ENCODE measurements around the gene IFRD1. TPM values are rescaled to one million over a fixed set of nuclear protein-coding genes. Genes with fewer than 3 reads are reported as not detected.

The IFRD1 gene
- total and polyA plus RNA-seq, 8 donors: 44.7 to 141 (median 72.6) TPM

DNA sequence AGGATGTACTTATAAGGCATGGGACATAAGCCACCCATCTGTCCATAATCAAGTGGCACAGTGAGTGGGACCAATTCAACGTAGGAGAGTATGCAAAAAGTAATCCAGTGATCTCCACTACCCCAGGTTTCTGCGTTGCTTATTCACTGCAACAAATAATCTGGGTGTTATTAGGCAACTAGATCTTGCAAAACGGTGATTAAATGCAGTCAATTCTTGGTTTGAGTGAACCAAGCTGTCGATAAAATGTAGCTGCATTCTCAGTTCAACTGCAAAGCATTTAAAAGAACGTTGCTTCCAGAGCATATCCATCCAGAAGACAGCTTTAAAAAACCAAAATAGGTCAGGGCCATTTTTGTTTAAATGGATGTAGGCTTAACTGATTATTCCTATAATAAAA lies 35.5 kb downstream of the IFRD1 start:
- intact Hi-C loops (cut with DNase I): loop anchor here in 1 of 3 donors (10.0 kb wide), 1 partner anchor 741 kb away; no protein-coding TSS in a partner anchor
- DNase-seq (no peak), ATAC-seq (no peak), FAIRE-seq (no peak)
- WGBS, 2 donors: 90 to 93% methylated on average over 5 of the region's 5 CpGs
- H3K27me3 ChIP-seq: no peaks in the 10 kb centered on the region
- no peaks in the 10 kb centered on the region for H3K36me3 ChIP-seq
- H3K27ac ChIP-seq: no peak overlapping the region
- no peaks in the 10 kb centered on the region for H3K9me3 ChIP-seq
- TF ChIP-seq CTCF (IDR thresholded peaks at IDR 0.05): no peak
- H3K4me1 ChIP-seq: peaks cover 0 to 21% (median 0%) of the 10 kb centered on the region in 3 donors
- H3K4me3 ChIP-seq: no peak overlapping the region

DNA sequence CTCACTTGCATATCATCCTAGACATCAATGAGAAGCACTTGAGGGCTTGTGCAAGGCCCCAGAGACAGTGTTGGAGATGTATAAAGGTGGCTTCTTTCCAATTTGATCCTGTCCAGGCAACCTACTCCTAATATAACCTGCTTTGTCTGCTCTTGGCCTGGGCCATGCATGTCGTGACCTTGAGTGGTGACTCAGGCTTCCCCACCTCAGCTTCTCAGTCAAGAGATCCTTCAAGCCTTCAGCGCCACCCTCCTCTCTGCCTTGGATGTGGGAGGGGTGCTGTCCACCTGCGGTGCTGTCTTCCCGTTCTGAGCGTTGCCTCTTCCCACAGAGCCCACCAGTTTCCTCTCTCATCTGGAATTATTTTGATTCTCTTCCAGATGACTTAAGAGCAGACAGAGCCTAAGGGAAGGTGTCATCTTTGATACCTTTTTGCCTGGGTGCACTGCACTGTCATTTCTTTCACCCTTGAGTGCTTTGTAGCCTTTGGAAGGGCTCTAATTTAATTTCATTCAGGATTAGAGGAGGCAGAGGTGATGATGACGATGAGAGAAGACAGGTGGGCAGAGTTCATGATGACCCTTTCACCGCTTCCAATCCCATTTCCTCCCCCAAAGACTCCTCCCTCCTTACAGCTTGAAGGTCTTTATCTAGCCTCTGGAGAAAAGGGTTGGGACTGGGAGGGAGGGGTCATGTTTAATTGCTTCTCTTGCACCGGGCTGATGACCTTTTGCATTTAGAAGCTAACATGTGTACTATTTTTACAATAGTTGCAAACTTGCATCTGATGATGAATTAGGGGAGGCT lies 37.4 kb downstream of the IFRD1 start:
- FAIRE-seq (no peak), DNase-seq (no peak), ATAC-seq (peak in 1 of 4 donors; percentile 11)
- intact Hi-C loops (cut with DNase I): loop anchor here in 1 of 3 donors (10.0 kb wide), 1 partner anchor 743 kb away; no protein-coding TSS in a partner anchor
- Histone ChIP-seq H3K27ac (no peak overlapping the region), H3K27me3 (no peaks in the 10 kb centered on the region), H3K4me1 (peaks cover 0 to 3% (median 0%) of the 10 kb centered on the region in 3 donors), H3K36me3 (no peaks in the 10 kb centered on the region), H3K9me3 (no peaks in the 10 kb centered on the region), H3K4me3 (no peak overlapping the region)
- TF ChIP-seq CTCF (IDR thresholded peaks at IDR 0.05): no peak
- 93 to 96% methylated on average over 8 of the region's 8 CpGs for WGBS, 2 donors

DNA sequence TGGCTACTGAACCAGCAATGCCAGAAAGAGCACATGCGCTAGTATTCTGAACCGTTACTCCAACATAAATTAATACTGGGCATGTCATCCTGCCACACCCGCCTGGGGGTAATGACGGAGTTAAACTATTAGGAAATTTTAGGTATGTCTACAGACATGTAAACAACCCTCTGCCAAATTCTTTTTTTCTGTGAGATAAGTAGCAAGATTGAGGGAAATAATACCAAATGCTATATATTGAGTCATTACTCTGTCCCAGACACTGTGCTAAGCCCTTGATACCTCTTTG lies 37.9 kb downstream of the IFRD1 start:
- Histone ChIP-seq H3K9me3 (no peaks in the 10 kb centered on the region), H3K4me3 (no peak overlapping the region), H3K27ac (no peak overlapping the region), H3K27me3 (no peaks in the 10 kb centered on the region), H3K36me3 (no peaks in the 10 kb centered on the region), H3K4me1 (no peaks in the 10 kb centered on the region)
- ATAC-seq: no peak
- intact Hi-C loops (cut with DNase I): loop anchor here in 1 of 3 donors (10.0 kb wide), 1 partner anchor 743 kb away; no protein-coding TSS in a partner anchor
- FAIRE-seq: no peak
- no peak for TF ChIP-seq CTCF (IDR thresholded peaks at IDR 0.05)
- no peak for DNase-seq
- 95 to 96% methylated on average over 4 of the region's 4 CpGs for WGBS, 2 donors

DNA sequence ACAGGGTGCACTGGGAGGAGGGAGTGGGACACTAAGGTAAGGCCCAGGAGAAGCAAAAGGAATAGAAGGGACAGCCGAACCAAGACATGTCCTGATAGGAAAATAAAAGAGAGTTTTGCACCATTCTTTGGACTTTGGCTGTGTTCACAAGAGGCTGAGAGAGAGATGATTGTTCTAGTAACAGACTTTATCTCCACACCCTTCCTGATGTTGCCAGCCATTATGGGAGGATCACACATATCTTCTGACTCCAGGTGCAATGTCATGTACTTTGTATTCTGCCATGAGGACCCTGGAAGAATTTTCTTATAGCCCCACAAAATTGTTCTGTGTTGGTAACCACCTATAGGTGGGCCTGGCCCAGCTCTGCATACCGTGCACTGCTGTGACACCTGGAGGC lies 41.9 kb downstream of the IFRD1 start:
- FAIRE-seq (no peak), DNase-seq (no peak), ATAC-seq (no peak)
- 77 to 85% methylated on average over 2 of the region's 2 CpGs for WGBS, 2 donors
- Histone ChIP-seq H3K27ac (no peak overlapping the region), H3K36me3 (no peaks in the 10 kb centered on the region), H3K4me1 (no peaks in the 10 kb centered on the region), H3K9me3 (no peaks in the 10 kb centered on the region), H3K27me3 (no peaks in the 10 kb centered on the region), H3K4me3 (no peak overlapping the region)
- TF ChIP-seq CTCF (IDR thresholded peaks at IDR 0.05): no peak
- intact Hi-C loops (cut with DNase I): loop anchor here in 1 of 3 donors (10.0 kb wide), 2 partner anchors 77 to 747 kb away; no protein-coding TSS in a partner anchor

DNA sequence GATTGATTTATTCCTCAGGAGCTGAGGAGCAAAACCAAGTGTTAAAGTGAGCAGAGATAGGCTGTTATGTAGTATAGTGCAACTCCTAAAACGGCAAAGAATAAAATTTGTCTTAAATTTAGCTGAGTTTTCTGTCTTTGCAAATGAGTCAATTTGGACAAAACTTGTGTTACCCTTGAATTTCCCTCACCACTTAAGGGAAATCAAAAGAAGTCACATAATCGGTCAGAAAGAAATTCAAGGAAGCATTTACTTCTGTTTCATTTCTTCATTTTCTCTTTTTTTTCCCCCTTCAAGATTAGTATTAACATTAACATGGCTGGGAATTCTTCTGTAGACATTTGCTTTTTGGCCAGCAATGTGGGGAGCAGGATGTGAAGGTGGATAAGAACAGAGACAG lies 44.4 kb downstream of the IFRD1 start:
- no peak for TF ChIP-seq CTCF (IDR thresholded peaks at IDR 0.05)
- ATAC-seq: no peak

More for the DNA sequence above, 44.4 kb downstream of the IFRD1 start:
- no peaks in the 10 kb centered on the region for H3K36me3 ChIP-seq
- H3K9me3 ChIP-seq: no peaks in the 10 kb centered on the region
- intact Hi-C loops (cut with DNase I): loop anchor here in 1 of 3 donors (10.0 kb wide), 2 partner anchors 80 to 750 kb away; no protein-coding TSS in a partner anchor
- FAIRE-seq (no peak), DNase-seq (no peak)
- no peaks in the 10 kb centered on the region for H3K4me1 ChIP-seq
- WGBS, 2 donors: 63 to 88% methylated on average over 2 of the region's 2 CpGs
- no peak overlapping the region for H3K4me3 ChIP-seq
- H3K27me3 ChIP-seq: no peaks in the 10 kb centered on the region
- H3K27ac ChIP-seq: no peak overlapping the region
